ENCODE data around the gene USH2A. TPM values are rescaled to one million over a fixed set of nuclear protein-coding genes. Genes with fewer than 3 reads are reported as not detected.

Gene USH2A
- total RNA-seq, 1 experiment from 2014 or later = not detected

DNA sequence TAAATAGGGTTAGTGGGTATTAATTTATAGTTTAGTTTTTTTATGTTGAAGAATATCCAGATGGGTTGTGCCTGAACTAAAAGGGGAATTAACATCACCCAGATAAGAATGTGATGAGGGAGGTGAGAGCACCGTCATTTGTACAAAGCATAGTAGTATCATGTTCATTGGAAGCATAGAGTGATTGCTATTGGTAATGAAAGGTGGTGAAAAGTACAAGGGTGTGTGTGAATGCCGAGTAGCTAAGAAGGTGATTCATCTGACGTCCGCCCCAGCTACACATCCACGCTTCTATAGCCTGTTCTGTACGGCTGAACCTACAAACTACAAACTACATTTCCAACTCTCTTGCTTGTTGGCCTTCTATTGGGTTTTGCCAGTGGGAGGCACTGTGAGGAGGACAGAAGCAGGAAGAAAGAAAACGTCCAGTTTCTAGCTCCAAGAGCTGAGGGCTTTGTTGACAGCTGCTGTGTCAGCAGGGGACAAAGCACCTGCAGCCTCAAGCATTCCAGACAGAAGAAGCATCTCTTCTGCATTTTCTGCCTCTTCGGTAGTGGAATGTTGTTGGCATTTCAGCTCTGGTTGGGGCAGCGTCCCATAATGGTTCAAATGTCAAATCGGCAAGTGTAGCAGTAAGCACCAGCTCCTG is 451.3 kb downstream of the USH2A start:
- no TSS peak for BruUV-seq (replicated peaks)
- no peaks in the 10 kb centered on the region for H3K4me1 ChIP-seq (ENCODE audit: control insufficient read depth in 1 of 2, insufficient read depth in 2 of 2, low read length in 2 of 2)
- H3K4me2 ChIP-seq (ENCODE audit: low read length) = no peak overlapping the region
- ChIA-PET POLR2A (no interaction called here), CTCF (interaction anchor here (1.3 kb wide), 1 partner anchor 10 kb away, joined by 3 read pairs; no protein-coding TSS in a partner anchor), RAD21 (ENCODE audit: low non-redundant PET in 1 of 2, low total read pairs in 2 of 2, uncharacterized antibody in 2 of 2, unreplicated experiment in 2 of 2) (no interaction called here)
- no peaks in the 10 kb centered on the region for H3K9me3 ChIP-seq (ENCODE audit: control insufficient read depth in 1 of 2, insufficient read depth in 1 of 2, low read depth in 1 of 2, low read length in 2 of 2)
- no peaks in the 10 kb centered on the region for H4K20me1 ChIP-seq (ENCODE audit: insufficient read depth)
- no peaks in the 10 kb centered on the region for H3K9me2 ChIP-seq (ENCODE audit: insufficient read depth)
- no peak for ATAC-seq
- H3K27me3 ChIP-seq (ENCODE audit: insufficient read depth, low read length) = peaks cover 8% of the 10 kb centered on the region; the same call in 1 of the 2 replicates
- no peak overlapping the region for H3K9ac ChIP-seq (ENCODE audit: low read length)
- no peaks in the 10 kb centered on the region for H3K36me3 ChIP-seq (ENCODE audit: control insufficient read depth in 1 of 2, insufficient read depth in 2 of 2, low read length in 2 of 2)
- DNase-seq (ENCODE audit: low read depth, low spot score) = no peak
- no peaks in the 10 kb centered on the region for H3K79me2 ChIP-seq (ENCODE audit: insufficient read depth, low read length)
- H3K4me3 ChIP-seq (replicated peaks in 1 of 2; ENCODE audit: low read depth in 1 of 2, low read length in 2 of 2) = no peak overlapping the region
- no peak overlapping the region for H2AFZ ChIP-seq (ENCODE audit: low read depth, low read length, poor library complexity, severe bottlenecking)
- H3K27ac ChIP-seq (ENCODE audit: low read depth, low read length) = no peak overlapping the region
- intact Hi-C loops (cut with micrococcal nuclease) = no loop called here
- TF ChIP-seq EGR1 (IDR thresholded peaks at IDR 0.05; ENCODE audit: low read depth) (no peak), POLR2A (IDR thresholded peaks at IDR 0.05; ENCODE audit: borderline replicate concordance, extremely low read depth, insufficient read depth, insufficient read length) (no peak), YY1 (IDR thresholded peaks at IDR 0.05; ENCODE audit: extremely low read depth, insufficient replicate concordance, low read depth, low read length) (no peak), JUND (IDR thresholded peaks at IDR 0.05) (no peak), SRF (IDR thresholded peaks at IDR 0.05; ENCODE audit: low read depth) (no peak), FOSL1 (IDR thresholded peaks at IDR 0.05; ENCODE audit: low read depth) (no peak), RAD21 (IDR thresholded peaks at IDR 0.05; ENCODE audit: low read depth) (no peak)
- TF ChIP-seq, protein P1, sequence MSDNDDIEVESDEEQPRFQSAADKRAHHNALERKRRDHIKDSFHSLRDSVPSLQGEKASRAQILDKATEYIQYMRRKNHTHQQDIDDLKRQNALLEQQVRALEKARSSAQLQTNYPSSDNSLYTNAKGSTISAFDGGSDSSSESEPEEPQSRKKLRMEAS (IDR thresholded peaks at IDR 0.05) = no peak

DNA sequence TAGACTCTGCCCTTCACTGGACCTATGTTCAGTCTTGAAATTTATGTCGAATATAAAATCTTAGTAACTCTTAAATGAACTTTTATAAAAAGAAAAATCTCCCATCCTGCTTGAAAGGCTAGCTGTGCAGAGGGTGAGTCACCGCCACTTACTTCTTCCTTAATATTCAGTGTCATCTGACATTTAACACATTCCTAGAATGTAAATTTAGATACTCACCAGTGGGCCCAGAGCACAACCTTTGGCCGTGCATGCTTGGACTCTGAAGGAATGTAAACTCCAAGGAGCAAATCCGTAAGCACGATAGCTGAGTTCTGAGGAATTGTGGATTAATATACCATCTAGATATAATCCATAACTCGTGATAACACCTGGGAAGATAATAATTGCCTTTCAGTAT is 452.8 kb downstream of the USH2A start:
- Histone ChIP-seq H3K4me3 (replicated peaks in 1 of 2; ENCODE audit: low read depth in 1 of 2, low read length in 2 of 2) (no peak overlapping the region), H2AFZ (ENCODE audit: low read depth, low read length, poor library complexity, severe bottlenecking) (no peak overlapping the region), H3K79me2 (ENCODE audit: insufficient read depth, low read length) (no peaks in the 10 kb centered on the region), H3K4me2 (ENCODE audit: low read length) (no peak overlapping the region), H3K9ac (ENCODE audit: low read length) (no peak overlapping the region), H3K9me3 (ENCODE audit: control insufficient read depth in 1 of 2, insufficient read depth in 1 of 2, low read depth in 1 of 2, low read length in 2 of 2) (no peaks in the 10 kb centered on the region), H3K4me1 (ENCODE audit: control insufficient read depth in 1 of 2, insufficient read depth in 2 of 2, low read length in 2 of 2) (no peaks in the 10 kb centered on the region), H3K27ac (ENCODE audit: low read depth, low read length) (no peak overlapping the region), H3K9me2 (ENCODE audit: insufficient read depth) (no peaks in the 10 kb centered on the region), H3K27me3 (ENCODE audit: insufficient read depth, low read length) (peaks cover 8% of the 10 kb centered on the region; the same call in 1 of the 2 replicates), H4K20me1 (ENCODE audit: insufficient read depth) (no peaks in the 10 kb centered on the region), H3K36me3 (ENCODE audit: control insufficient read depth in 1 of 2, insufficient read depth in 2 of 2, low read length in 2 of 2) (no peaks in the 10 kb centered on the region)
- intact Hi-C loops (cut with micrococcal nuclease) = no loop called here
- POLR2A ChIA-PET = no interaction called here
- CTCF ChIA-PET = no interaction called here
- no peak for DNase-seq (ENCODE audit: low read depth, low spot score)
- RAD21 ChIA-PET (ENCODE audit: low non-redundant PET in 1 of 2, low total read pairs in 2 of 2, uncharacterized antibody in 2 of 2, unreplicated experiment in 2 of 2) = no interaction called here
- BruUV-seq (replicated peaks) = no TSS peak
- no peak for ATAC-seq
- TF ChIP-seq ZNF274 (IDR thresholded peaks at IDR 0.05; ENCODE audit: low read depth, low read length) (no peak), EGR1 (IDR thresholded peaks at IDR 0.05; ENCODE audit: low read depth) (no peak), SP1 (IDR thresholded peaks at IDR 0.05; ENCODE audit: low read depth) (no peak), CEBPB (IDR thresholded peaks at IDR 0.05; ENCODE audit: low read depth) (no peak), ZFX (IDR thresholded peaks at IDR 0.05) (no peak), RAD21 (IDR thresholded peaks at IDR 0.05; ENCODE audit: low read depth) (no peak), FOSL1 (IDR thresholded peaks at IDR 0.05; ENCODE audit: low read depth) (no peak), POLR2A (IDR thresholded peaks at IDR 0.05; ENCODE audit: borderline replicate concordance, extremely low read depth, insufficient read depth, insufficient read length) (no peak), EZH2phosphoT487 (IDR thresholded peaks at IDR 0.05; ENCODE audit: borderline replicate concordance) (no peak), YY1 (IDR thresholded peaks at IDR 0.05; ENCODE audit: extremely low read depth, insufficient replicate concordance, low read depth, low read length) (no peak), ELF1 (IDR thresholded peaks at IDR 0.05; ENCODE audit: borderline replicate concordance, low read depth) (no peak)
- TF ChIP-seq, protein P2, sequence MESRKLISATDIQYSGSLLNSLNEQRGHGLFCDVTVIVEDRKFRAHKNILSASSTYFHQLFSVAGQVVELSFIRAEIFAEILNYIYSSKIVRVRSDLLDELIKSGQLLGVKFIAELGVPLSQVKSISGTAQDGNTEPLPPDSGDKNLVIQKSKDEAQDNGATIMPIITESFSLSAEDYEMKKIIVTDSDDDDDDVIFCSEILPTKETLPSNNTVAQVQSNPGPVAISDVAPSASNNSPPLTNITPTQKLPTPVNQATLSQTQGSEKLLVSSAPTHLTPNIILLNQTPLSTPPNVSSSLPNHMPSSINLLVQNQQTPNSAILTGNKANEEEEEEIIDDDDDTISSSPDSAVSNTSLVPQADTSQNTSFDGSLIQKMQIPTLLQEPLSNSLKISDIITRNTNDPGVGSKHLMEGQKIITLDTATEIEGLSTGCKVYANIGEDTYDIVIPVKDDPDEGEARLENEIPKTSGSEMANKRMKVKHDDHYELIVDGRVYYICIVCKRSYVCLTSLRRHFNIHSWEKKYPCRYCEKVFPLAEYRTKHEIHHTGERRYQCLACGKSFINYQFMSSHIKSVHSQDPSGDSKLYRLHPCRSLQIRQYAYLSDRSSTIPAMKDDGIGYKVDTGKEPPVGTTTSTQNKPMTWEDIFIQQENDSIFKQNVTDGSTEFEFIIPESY (IDR thresholded peaks at IDR 0.05; ENCODE audit: extremely low read depth, insufficient replicate concordance, low read length) = no peak
- TF ChIP-seq, protein P3, sequence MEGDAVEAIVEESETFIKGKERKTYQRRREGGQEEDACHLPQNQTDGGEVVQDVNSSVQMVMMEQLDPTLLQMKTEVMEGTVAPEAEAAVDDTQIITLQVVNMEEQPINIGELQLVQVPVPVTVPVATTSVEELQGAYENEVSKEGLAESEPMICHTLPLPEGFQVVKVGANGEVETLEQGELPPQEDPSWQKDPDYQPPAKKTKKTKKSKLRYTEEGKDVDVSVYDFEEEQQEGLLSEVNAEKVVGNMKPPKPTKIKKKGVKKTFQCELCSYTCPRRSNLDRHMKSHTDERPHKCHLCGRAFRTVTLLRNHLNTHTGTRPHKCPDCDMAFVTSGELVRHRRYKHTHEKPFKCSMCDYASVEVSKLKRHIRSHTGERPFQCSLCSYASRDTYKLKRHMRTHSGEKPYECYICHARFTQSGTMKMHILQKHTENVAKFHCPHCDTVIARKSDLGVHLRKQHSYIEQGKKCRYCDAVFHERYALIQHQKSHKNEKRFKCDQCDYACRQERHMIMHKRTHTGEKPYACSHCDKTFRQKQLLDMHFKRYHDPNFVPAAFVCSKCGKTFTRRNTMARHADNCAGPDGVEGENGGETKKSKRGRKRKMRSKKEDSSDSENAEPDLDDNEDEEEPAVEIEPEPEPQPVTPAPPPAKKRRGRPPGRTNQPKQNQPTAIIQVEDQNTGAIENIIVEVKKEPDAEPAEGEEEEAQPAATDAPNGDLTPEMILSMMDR (IDR thresholded peaks at IDR 0.05 in 2 of 3, conservative IDR thresholded peaks at IDR 0.05 in 1 of 3; ENCODE audit: borderline replicate concordance in 1 of 3, insufficient read depth in 1 of 3, low read depth in 2 of 3, low read length in 2 of 3) = no peak

All from HCT116 (cell line).